AML-193 (cell line): ENCODE data around the gene ADAP1.
A peak's percentile ranks its signal among the peaks of the same experiment; 100 is the strongest.
"Not testable (repeated sequence)": the region's sequence is repeated elsewhere in the genome, so short reads cannot be mapped to it uniquely, and the experiment has no call there.

Source experiments
- DNase-seq, 2 experiments: peaks; one replicate each; lab custom pipeline; 2025; lab: John Stamatoyannopoulos, UW

ADAP1 gene

GRCh38 chr7:954330-955238 is at the start of gene ADAP1:
TSS of gene ADAP1 (minus strand) at chr7:954680. CDS start at chr7:954477, 203 bp downstream.
- peak; percentile 18 to 51 for DNase-seq

- not testable (repeated sequence) for DNase-seq
These were observed 48.0 kb upstream of the ADAP1 start for GRCh38 chr7:1002445-1002844.

- DNase-seq: not testable (repeated sequence)
These were observed 47.5 kb upstream of the ADAP1 start for GRCh38 chr7:1002026-1002425.

- DNase-seq: not testable (repeated sequence)
These were observed 46.7 kb upstream of the ADAP1 start for GRCh38 chr7:1001069-1001770.

GRCh38 chr7:999941-1000935 is 45.8 kb upstream of the ADAP1 start:
- no peak for DNase-seq

GRCh38 chr7:999149-999879 is 44.8 kb upstream of the ADAP1 start:
- no peak for DNase-seq

- no peak for DNase-seq
These were observed 43.2 kb upstream of the ADAP1 start for GRCh38 chr7:997404-998395.

GRCh38 chr7:996079-996872 is 41.8 kb upstream of the ADAP1 start:
- DNase-seq: no peak

GRCh38 chr7:995571-995970 is 41.1 kb upstream of the ADAP1 start:
- no peak for DNase-seq

GRCh38 chr7:994592-995308 is 40.3 kb upstream of the ADAP1 start:
- no peak for DNase-seq

GRCh38 chr7:992709-993607 is 38.5 kb upstream of the ADAP1 start:
- peak; percentile 81 to 88 for DNase-seq

GRCh38 chr7:991729-992656 is 37.5 kb upstream of the ADAP1 start:
- no peak for DNase-seq

- no peak for DNase-seq
These were observed 36.7 kb upstream of the ADAP1 start for GRCh38 chr7:990933-991728.

- no peak for DNase-seq
These were observed 36.0 kb upstream of the ADAP1 start for GRCh38 chr7:990352-990932.

- DNase-seq: no peak
These were observed 34.6 kb upstream of the ADAP1 start for GRCh38 chr7:988963-989529.
